ENCODE data around the gene PPM1B.
"Not testable (repeated sequence)": the region's sequence is repeated elsewhere in the genome, so short reads cannot be mapped to it uniquely, and the experiment has no call there.

Gene PPM1B

GRCh38 chr2:44163777-44164176 lies 4.9 kb upstream of the PPM1B start:
- DNase-seq, result no peak
- no peak for ATAC-seq

GRCh38 chr2:44164617-44165016 lies 4.1 kb upstream of the PPM1B start:
- DNase-seq (no peak), ATAC-seq (no peak)

GRCh38 chr2:44166096-44166495 lies 2.6 kb upstream of the PPM1B start:
- ATAC-seq, result no peak
- no peak for DNase-seq

- ATAC-seq (no peak), DNase-seq (no peak)
Observed at GRCh38 chr2:44167311-44167907, 1.3 kb upstream of the PPM1B start.

- DNase-seq (peak; percentile 95), ATAC-seq (peak; percentile 83)
Observed at GRCh38 chr2:44167908-44168680, 581 bp upstream of the PPM1B start.

GRCh38 chr2:44169155-44169898 lies 652 bp downstream of the PPM1B start:
- DNase-seq, result no peak
- ATAC-seq, result peak; percentile 2

- ATAC-seq, result no peak
Observed at GRCh38 chr2:44170311-44170717, 1.6 kb downstream of the PPM1B start.

GRCh38 chr2:44171018-44171417 lies 2.3 kb downstream of the PPM1B start:
- ATAC-seq (no peak), DNase-seq (no peak)

More at GRCh38 chr2:44170311-44170717, 1.6 kb downstream of the PPM1B start:
- DNase-seq, result no peak

GRCh38 chr2:44171442-44171841 lies 2.8 kb downstream of the PPM1B start:
- not testable (repeated sequence) for ATAC-seq, DNase-seq

GRCh38 chr2:44172576-44172975 lies 3.9 kb downstream of the PPM1B start:
- ATAC-seq, result no peak

GRCh38 chr2:44178950-44179349 lies 10.3 kb downstream of the PPM1B start:
- ATAC-seq, result no peak

More at GRCh38 chr2:44172576-44172975, 3.9 kb downstream of the PPM1B start:
- DNase-seq, result no peak

GRCh38 chr2:44181648-44182047 lies 13.0 kb downstream of the PPM1B start:
- DNase-seq, result no peak
- ATAC-seq, result no peak

More at GRCh38 chr2:44178950-44179349, 10.3 kb downstream of the PPM1B start:
- DNase-seq, result no peak

GRCh38 chr2:44184106-44184505 lies 15.4 kb downstream of the PPM1B start:
- DNase-seq, result no peak
- peak; percentile 93 for ATAC-seq

- no peak for ATAC-seq
- DNase-seq, result no peak
Observed at GRCh38 chr2:44186810-44187209, 18.1 kb downstream of the PPM1B start.

- ATAC-seq, result no peak
Observed at GRCh38 chr2:44187251-44187650, 18.6 kb downstream of the PPM1B start.

GRCh38 chr2:44188696-44189095 lies 20.0 kb downstream of the PPM1B start:
- DNase-seq (no peak), ATAC-seq (no peak)

More at GRCh38 chr2:44187251-44187650, 18.6 kb downstream of the PPM1B start:
- no peak for DNase-seq

GRCh38 chr2:44189104-44189503 lies 20.4 kb downstream of the PPM1B start:
- no peak for ATAC-seq
- DNase-seq, result no peak

- DNase-seq (no peak), ATAC-seq (no peak)
Observed at GRCh38 chr2:44190526-44190925, 21.9 kb downstream of the PPM1B start.

GRCh38 chr2:44191739-44192138 lies 23.1 kb downstream of the PPM1B start:
- ATAC-seq, result peak; percentile 78
- DNase-seq, result no peak

GRCh38 chr2:44192646-44193045 lies 24.0 kb downstream of the PPM1B start:
- ATAC-seq, result no peak

GRCh38 chr2:44195714-44196113 lies 27.0 kb downstream of the PPM1B start:
- no peak for DNase-seq
- ATAC-seq, result no peak

More at GRCh38 chr2:44192646-44193045, 24.0 kb downstream of the PPM1B start:
- DNase-seq, result no peak

GRCh38 chr2:44197816-44198215 lies 29.1 kb downstream of the PPM1B start:
- DNase-seq (no peak), ATAC-seq (no peak)

GRCh38 chr2:44200011-44200410 lies 31.3 kb downstream of the PPM1B start:
- no peak for DNase-seq
- ATAC-seq, result no peak

Data from stimulated activated naive CD8-positive, alpha-beta T cell treated with anti-CD3 and anti-CD28 coated beads, Interleukin-15, Interleukin-2, amounts not matched to agents 100 U/mL and 50 U/mL, for 24 hours (primary cell).